ENCODE measurements around the gene SESN1. TPM values are rescaled to one million over a fixed set of nuclear protein-coding genes. Genes with fewer than 3 reads are reported as not detected.

The SESN1 gene
- total RNA-seq, 1 experiment from 2014 or later: 30.2 TPM

DNA sequence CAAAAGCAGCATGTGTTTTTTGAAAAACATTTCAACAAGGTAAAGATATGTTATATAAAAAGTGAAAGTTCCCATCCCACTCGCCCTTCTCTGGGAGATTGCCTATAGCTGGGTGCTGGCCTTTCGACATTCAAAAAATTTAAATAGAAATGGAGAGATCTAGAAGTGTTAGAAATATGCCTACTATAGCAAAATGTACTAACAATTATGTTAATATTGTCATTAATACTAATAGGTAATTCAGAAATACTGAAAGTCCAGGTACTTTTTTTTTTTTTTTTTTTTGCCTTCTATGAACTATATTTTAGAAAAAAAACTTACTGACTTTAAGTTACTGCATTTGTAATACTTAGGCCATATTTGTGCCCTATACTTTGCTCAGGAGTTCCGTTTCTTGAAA, 87.1 kb downstream of the SESN1 start:
- TF ChIP-seq, protein P1, sequence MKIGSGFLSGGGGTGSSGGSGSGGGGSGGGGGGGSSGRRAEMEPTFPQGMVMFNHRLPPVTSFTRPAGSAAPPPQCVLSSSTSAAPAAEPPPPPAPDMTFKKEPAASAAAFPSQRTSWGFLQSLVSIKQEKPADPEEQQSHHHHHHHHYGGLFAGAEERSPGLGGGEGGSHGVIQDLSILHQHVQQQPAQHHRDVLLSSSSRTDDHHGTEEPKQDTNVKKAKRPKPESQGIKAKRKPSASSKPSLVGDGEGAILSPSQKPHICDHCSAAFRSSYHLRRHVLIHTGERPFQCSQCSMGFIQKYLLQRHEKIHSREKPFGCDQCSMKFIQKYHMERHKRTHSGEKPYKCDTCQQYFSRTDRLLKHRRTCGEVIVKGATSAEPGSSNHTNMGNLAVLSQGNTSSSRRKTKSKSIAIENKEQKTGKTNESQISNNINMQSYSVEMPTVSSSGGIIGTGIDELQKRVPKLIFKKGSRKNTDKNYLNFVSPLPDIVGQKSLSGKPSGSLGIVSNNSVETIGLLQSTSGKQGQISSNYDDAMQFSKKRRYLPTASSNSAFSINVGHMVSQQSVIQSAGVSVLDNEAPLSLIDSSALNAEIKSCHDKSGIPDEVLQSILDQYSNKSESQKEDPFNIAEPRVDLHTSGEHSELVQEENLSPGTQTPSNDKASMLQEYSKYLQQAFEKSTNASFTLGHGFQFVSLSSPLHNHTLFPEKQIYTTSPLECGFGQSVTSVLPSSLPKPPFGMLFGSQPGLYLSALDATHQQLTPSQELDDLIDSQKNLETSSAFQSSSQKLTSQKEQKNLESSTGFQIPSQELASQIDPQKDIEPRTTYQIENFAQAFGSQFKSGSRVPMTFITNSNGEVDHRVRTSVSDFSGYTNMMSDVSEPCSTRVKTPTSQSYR (CRISPR knock-in tag; IDR thresholded peaks at IDR 0.05): no peak
- TF ChIP-seq IRF2 (CRISPR knock-in tag; IDR thresholded peaks at IDR 0.05; ENCODE audit: borderline replicate concordance, low read depth): no peak
- TF ChIP-seq SP1 (CRISPR knock-in tag; conservative IDR thresholded peaks at IDR 0.05): no peak
- TF ChIP-seq, protein P2, sequence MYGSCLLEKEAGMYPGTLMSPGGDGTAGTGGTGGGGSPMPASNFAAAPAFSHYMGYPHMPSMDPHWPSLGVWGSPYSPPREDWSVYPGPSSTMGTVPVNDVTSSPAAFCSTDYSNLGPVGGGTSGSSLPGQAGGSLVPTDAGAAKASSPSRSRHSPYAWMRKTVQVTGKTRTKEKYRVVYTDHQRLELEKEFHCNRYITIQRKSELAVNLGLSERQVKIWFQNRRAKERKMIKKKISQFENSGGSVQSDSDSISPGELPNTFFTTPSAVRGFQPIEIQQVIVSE (CRISPR knock-in tag; IDR thresholded peaks at IDR 0.05; ENCODE audit: borderline replicate concordance): no peak
- TF ChIP-seq NFYB (CRISPR knock-in tag; conservative IDR thresholded peaks at IDR 0.05; ENCODE audit: low read depth): no peak
- no peak for TF ChIP-seq ZNF317 (CRISPR knock-in tag; IDR thresholded peaks at IDR 0.05; ENCODE audit: borderline replicate concordance, low read depth)
- no peak overlapping the region for H3K27ac Mint-ChIP-seq
- ATAC-seq: no peak
- no peak for DNase-seq (ENCODE audit: low spot score)
- CTCF ChIA-PET: no interaction called here
- no peaks in the 10 kb centered on the region for H3K27me3 Mint-ChIP-seq (ENCODE audit: low read depth)
- H3K36me3 Mint-ChIP-seq: no peaks in the 10 kb centered on the region
- no peaks in the 10 kb centered on the region for H3K9me3 Mint-ChIP-seq
- peak overlapping the region; percentile 94 for H3K4me3 Mint-ChIP-seq
- POLR2A ChIA-PET: no interaction called here
- H3K4me1 Mint-ChIP-seq: peaks cover 31% of the 10 kb centered on the region

DNA sequence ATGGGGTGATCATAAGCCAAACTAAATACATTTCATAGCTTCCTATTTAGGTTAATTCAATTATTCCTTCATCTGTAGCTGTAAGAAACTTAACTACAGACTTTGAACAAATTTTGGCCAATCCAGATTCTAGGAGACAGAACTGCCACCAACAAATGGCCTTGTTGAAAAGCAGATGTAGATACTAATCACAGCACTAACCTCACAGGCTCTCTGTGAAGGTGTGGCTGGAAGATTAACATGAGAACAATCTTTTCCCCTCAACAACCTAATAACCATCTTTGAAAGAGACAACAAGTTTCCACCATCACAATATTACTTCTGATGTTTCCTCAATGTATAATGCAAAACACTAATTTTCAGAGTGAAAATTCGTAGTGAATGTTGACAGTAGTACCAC, 87.8 kb downstream of the SESN1 start:
- DNase-seq (ENCODE audit: low spot score) (no peak), ATAC-seq (no peak)
- Mint-ChIP-seq H3K27me3 (ENCODE audit: low read depth) (no peaks in the 10 kb centered on the region), H3K27ac (no peak overlapping the region; the same call in 1 of the 2 replicates), H3K4me3 (peak overlapping the region; percentile 94), H3K4me1 (peaks cover 31% of the 10 kb centered on the region), H3K36me3 (no peaks in the 10 kb centered on the region), H3K9me3 (no peaks in the 10 kb centered on the region)
- POLR2A ChIA-PET: no interaction called here
- TF ChIP-seq, protein P3, sequence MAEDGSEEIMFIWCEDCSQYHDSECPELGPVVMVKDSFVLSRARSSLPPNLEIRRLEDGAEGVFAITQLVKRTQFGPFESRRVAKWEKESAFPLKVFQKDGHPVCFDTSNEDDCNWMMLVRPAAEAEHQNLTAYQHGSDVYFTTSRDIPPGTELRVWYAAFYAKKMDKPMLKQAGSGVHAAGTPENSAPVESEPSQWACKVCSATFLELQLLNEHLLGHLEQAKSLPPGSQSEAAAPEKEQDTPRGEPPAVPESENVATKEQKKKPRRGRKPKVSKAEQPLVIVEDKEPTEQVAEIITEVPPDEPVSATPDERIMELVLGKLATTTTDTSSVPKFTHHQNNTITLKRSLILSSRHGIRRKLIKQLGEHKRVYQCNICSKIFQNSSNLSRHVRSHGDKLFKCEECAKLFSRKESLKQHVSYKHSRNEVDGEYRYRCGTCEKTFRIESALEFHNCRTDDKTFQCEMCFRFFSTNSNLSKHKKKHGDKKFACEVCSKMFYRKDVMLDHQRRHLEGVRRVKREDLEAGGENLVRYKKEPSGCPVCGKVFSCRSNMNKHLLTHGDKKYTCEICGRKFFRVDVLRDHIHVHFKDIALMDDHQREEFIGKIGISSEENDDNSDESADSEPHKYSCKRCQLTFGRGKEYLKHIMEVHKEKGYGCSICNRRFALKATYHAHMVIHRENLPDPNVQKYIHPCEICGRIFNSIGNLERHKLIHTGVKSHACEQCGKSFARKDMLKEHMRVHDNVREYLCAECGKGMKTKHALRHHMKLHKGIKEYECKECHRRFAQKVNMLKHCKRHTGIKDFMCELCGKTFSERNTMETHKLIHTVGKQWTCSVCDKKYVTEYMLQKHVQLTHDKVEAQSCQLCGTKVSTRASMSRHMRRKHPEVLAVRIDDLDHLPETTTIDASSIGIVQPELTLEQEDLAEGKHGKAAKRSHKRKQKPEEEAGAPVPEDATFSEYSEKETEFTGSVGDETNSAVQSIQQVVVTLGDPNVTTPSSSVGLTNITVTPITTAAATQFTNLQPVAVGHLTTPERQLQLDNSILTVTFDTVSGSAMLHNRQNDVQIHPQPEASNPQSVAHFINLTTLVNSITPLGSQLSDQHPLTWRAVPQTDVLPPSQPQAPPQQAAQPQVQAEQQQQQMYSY (CRISPR knock-in tag; IDR thresholded peaks at IDR 0.05): no peak
- no peak for TF ChIP-seq ZNF317 (CRISPR knock-in tag; IDR thresholded peaks at IDR 0.05; ENCODE audit: borderline replicate concordance, low read depth)
- TF ChIP-seq, protein P4, sequence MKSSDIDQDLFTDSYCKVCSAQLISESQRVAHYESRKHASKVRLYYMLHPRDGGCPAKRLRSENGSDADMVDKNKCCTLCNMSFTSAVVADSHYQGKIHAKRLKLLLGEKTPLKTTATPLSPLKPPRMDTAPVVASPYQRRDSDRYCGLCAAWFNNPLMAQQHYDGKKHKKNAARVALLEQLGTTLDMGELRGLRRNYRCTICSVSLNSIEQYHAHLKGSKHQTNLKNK (CRISPR knock-in tag; IDR thresholded peaks at IDR 0.05): no peak
- TF ChIP-seq, protein P5, sequence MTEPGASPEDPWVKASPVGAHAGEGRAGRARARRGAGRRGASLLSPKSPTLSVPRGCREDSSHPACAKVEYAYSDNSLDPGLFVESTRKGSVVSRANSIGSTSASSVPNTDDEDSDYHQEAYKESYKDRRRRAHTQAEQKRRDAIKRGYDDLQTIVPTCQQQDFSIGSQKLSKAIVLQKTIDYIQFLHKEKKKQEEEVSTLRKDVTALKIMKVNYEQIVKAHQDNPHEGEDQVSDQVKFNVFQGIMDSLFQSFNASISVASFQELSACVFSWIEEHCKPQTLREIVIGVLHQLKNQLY (CRISPR knock-in tag; IDR thresholded peaks at IDR 0.05): no peak
- no peak for TF ChIP-seq NR2C2 (CRISPR knock-in tag; IDR thresholded peaks at IDR 0.05)
- CTCF ChIA-PET: no interaction called here

DNA sequence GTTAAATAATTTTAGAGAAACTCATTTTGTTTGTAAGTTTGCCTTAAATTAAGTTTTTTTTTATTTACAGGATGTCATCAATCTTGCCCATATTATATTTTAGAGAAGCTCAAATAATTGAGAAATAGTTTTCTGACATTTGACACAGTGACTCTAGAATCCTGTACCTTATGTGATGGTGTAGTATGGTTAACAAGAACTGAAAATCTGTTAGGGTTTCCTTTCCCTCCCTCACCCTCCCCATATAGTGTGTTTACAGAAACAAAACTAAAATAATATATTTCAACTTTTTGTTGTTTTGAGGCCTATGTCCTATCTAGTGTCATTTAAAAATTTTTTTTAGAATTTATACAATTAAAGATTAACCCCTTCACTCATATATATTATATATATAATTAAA, 91.8 kb downstream of the SESN1 start:
- H3K4me3 Mint-ChIP-seq: no peak overlapping the region
- no peak overlapping the region for H3K27ac Mint-ChIP-seq
- TF ChIP-seq NFE2L1 (CRISPR knock-in tag; IDR thresholded peaks at IDR 0.05) (no peak), IRF2 (CRISPR knock-in tag; IDR thresholded peaks at IDR 0.05; ENCODE audit: borderline replicate concordance, low read depth) (no peak), NR3C1 (CRISPR knock-in tag; conservative IDR thresholded peaks at IDR 0.05; ENCODE audit: low read depth) (no peak), CBFB (CRISPR knock-in tag; IDR thresholded peaks at IDR 0.05; ENCODE audit: low read depth) (no peak), HMGA2 (CRISPR knock-in tag; IDR thresholded peaks at IDR 0.05) (no peak), ZNF423 (CRISPR knock-in tag; IDR thresholded peaks at IDR 0.05) (no peak)
- TF ChIP-seq, protein P6, sequence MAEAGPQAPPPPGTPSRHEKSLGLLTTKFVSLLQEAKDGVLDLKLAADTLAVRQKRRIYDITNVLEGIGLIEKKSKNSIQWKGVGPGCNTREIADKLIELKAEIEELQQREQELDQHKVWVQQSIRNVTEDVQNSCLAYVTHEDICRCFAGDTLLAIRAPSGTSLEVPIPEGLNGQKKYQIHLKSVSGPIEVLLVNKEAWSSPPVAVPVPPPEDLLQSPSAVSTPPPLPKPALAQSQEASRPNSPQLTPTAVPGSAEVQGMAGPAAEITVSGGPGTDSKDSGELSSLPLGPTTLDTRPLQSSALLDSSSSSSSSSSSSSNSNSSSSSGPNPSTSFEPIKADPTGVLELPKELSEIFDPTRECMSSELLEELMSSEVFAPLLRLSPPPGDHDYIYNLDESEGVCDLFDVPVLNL (CRISPR knock-in tag; IDR thresholded peaks at IDR 0.05; ENCODE audit: borderline replicate concordance, low read depth): no peak
- TF ChIP-seq, protein P1 (CRISPR knock-in tag; IDR thresholded peaks at IDR 0.05): no peak
- TF ChIP-seq, protein P7, sequence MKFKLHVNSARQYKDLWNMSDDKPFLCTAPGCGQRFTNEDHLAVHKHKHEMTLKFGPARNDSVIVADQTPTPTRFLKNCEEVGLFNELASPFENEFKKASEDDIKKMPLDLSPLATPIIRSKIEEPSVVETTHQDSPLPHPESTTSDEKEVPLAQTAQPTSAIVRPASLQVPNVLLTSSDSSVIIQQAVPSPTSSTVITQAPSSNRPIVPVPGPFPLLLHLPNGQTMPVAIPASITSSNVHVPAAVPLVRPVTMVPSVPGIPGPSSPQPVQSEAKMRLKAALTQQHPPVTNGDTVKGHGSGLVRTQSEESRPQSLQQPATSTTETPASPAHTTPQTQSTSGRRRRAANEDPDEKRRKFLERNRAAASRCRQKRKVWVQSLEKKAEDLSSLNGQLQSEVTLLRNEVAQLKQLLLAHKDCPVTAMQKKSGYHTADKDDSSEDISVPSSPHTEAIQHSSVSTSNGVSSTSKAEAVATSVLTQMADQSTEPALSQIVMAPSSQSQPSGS (CRISPR knock-in tag; IDR thresholded peaks at IDR 0.05; ENCODE audit: borderline replicate concordance, low read depth): no peak
- ChIA-PET POLR2A (no interaction called here), CTCF (no interaction called here)
- H3K27me3 Mint-ChIP-seq (ENCODE audit: low read depth): no peaks in the 10 kb centered on the region
- peaks cover 18% of the 10 kb centered on the region for H3K36me3 Mint-ChIP-seq
- no peak for DNase-seq (ENCODE audit: low spot score)
- peaks cover 23% of the 10 kb centered on the region for H3K4me1 Mint-ChIP-seq
- no peak for ATAC-seq
- H3K9me3 Mint-ChIP-seq: no peaks in the 10 kb centered on the region
